Erythroblast (primary cell): ENCODE data around the gene MAD2L2.
A peak's percentile ranks its signal among the peaks of the same experiment; 100 is the strongest.

Source experiments
- DNase-seq, 2 experiments: peaks; one replicate each; lab custom pipeline; 2025; lab: John Stamatoyannopoulos, UW
- GATA1 ChIP-seq: IDR thresholded peaks from 2 replicates; pipeline ENCODE4 v1.6.1; 2011; ENCODE audit warnings: low read depth, mild to moderate bottlenecking, control low read depth, low read length, moderate library complexity
- POLR2A ChIP-seq: IDR thresholded peaks from 2 replicates; pipeline ENCODE4 v1.6.1; 2011; ENCODE audit warnings: mild to moderate bottlenecking, low read length

Gene MAD2L2

DNA sequence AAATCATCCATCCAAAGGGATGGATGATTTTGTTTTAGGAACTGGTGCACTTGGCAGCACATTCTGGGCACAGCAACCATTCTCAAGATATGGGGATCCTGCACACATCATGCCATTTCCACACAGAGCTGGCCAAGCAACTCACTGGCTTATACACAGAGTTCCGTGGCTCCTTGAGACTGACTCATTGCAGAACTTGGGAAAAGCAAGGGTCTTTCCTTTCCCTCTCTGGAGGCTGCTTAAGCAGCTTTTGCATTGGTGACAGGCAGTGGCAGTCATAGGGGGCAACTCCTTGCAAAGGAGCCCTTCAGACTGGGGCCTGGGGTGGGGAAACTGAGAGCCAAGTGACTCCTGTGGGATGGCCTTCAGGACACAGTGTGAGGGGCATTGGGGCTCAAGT lies 1.9 kb upstream of the MAD2L2 start:
- no peak for DNase-seq
- TF ChIP-seq GATA1 (no peak), POLR2A (no peak)

GRCh38 chr1:11682287-11682771 lies 1.4 kb upstream of the MAD2L2 start:
- no peak for DNase-seq
- TF ChIP-seq GATA1: no peak
- TF ChIP-seq POLR2A: no peak

GRCh38 chr1:11680270-11681070 lies 478 bp downstream of the MAD2L2 start:
- no peak for DNase-seq
- no peak for TF ChIP-seq GATA1
- no peak for TF ChIP-seq POLR2A

GRCh38 chr1:11678442-11678841 lies 2.5 kb downstream of the MAD2L2 start:
- no peak for TF ChIP-seq POLR2A
- TF ChIP-seq GATA1: no peak

DNA sequence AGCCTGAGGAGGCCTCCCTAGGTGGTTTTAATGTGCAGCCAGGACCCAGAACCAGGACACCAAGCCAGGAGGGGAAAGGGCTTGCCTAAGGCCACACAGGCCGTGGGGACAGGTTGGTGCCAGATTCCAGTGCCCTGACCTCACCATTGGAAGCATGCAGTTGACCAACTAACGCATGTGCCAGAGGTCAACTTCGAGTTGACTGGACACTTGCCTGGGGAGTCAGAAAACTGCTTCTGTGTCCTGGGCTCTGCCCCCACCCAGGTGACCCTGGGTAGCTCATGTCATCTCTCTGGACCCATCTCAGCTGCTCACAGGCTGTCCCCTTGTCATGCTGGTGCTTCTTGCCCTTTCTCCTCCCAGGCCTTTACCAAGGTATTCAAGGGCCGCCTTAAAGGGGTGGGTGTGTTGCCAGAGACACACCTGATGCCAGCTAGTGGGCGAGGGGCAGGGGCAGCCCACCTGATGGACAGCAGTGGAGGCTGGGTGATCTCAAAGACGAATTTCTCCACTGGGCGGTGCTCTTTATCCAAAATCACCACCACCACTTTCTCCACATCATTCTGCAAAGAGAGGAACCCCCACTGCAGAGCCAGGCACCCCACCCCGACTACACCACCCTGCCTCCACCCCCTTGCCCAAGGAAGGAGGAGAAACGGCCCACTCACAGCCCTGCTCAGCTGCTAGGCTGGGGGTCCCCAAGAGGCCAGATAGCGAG lies 4.4 kb downstream of the MAD2L2 start:
- TF ChIP-seq GATA1 (no peak), POLR2A (no peak)
- no peak for DNase-seq

More at GRCh38 chr1:11678442-11678841, 2.5 kb downstream of the MAD2L2 start:
- DNase-seq: no peak

GRCh38 chr1:11675325-11675724 lies 5.6 kb downstream of the MAD2L2 start:
- DNase-seq: no peak
- TF ChIP-seq POLR2A (no peak), GATA1 (no peak)

GRCh38 chr1:11674488-11674887 lies 6.5 kb downstream of the MAD2L2 start:
- TF ChIP-seq GATA1: no peak
- TF ChIP-seq POLR2A: no peak
- no peak for DNase-seq

- TF ChIP-seq GATA1 (no peak), POLR2A (no peak)
- no peak for DNase-seq
Observed at GRCh38 chr1:11673089-11673769, 7.7 kb downstream of the MAD2L2 start.

DNA sequence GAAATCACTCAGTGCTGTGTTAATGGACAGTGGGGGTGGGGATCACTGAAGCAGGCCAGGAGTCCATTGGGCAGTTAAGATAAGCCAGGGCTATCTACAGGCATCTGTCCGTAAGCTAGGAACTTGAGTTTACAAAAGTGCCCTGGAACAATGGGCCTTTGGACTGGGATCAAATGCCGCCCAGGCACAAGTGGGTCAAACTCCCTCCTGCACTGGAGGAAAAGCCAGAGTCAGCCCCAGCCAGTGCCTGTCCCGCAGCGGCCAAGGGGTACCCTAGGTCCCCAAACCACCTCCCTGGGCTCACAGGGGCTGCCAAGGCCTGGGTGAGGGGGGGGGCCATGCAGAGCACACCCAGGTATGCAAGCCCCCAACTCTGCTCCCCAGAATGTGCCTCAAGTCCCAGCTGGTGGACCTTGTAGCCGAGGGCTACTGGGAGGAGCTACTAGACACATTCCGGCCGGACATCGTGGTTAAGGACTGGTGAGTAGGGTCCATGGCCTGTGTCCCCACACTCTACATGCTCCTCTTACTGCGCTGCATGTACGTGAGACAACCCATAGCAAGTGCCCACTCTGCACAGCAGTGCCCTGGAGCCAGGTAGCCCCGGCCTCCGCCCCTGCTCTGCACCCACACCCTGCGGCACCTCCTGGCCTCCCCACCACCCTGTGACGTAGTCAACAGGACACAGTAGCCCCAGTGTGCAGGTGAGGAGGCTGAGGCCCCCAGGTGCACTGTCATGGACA lies 9.2 kb downstream of the MAD2L2 start:
- DNase-seq: peak; percentile 11 to 62
- TF ChIP-seq POLR2A (no peak), GATA1 (no peak)

- TF ChIP-seq POLR2A (no peak), GATA1 (no peak)
- no peak for DNase-seq
Observed at GRCh38 chr1:11671205-11671543, 9.8 kb downstream of the MAD2L2 start.

- no peak for DNase-seq
- no peak for TF ChIP-seq GATA1
- TF ChIP-seq POLR2A: no peak
Observed at GRCh38 chr1:11670747-11671146, 10.2 kb downstream of the MAD2L2 start.

- DNase-seq: no peak
- TF ChIP-seq POLR2A (no peak), GATA1 (no peak)
Observed at GRCh38 chr1:11668516-11668915, 12.4 kb downstream of the MAD2L2 start.
